ENCODE data around the gene FFAR1. TPM values are rescaled to one million over a fixed set of nuclear protein-coding genes. Genes with fewer than 3 reads are reported as not detected.

FFAR1 gene
- total and polyA plus RNA-seq, 2 donors (not counting 3 experiments of a cell fraction or from before 2014, with no cell fraction given) = not detected

DNA sequence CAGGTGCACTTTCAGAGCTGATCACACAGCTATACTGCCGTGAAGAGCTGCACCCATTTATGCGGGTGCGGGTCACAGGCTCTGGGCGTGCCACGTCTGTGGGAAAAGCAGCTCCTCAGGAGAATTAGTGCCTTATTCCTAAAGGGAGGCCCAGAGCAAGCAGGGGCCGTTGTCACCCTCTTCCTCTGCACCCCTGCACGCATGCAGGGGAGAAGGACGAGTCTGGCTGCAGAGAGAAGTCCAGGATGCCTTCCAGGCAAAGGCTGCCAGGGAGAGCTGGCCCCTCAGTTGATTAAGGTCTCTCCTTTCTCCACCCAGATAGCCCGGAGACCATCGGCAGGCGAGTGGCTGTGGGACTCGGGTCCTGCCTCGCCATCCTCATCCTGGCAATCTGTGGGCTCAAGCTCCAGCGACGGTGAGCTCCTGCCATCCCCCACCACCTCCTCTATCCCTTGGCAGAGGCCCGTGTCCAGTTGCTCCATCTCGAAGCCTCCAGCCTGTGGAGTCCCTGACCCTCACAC lies 3.1 kb upstream of the FFAR1 start:
- no peak for DNase-seq (ENCODE audit: low read depth, low spot score)
- CTCF ChIA-PET = interaction anchor here (1.1 kb wide), 1 partner anchor 8 kb away, joined by 5 read pairs; no protein-coding TSS in a partner anchor
- Histone ChIP-seq H4K20me1 (replicated peaks; ENCODE audit: control insufficient read depth, extremely low read depth, insufficient read depth, low read length) (no peaks in the 10 kb centered on the region), H3K9me1 (replicated peaks; ENCODE audit: control insufficient read depth, extremely low read depth, insufficient read depth, low read length) (no peaks in the 10 kb centered on the region), H3K4me1 (ENCODE audit: control insufficient read depth, extremely low read depth, insufficient read depth, low read length) (no peaks in the 10 kb centered on the region), H2AFZ (ENCODE audit: low read depth, low read length) (no peak overlapping the region), H3K9ac (replicated peaks; ENCODE audit: extremely low read depth, insufficient read depth, low read length) (no peak overlapping the region), H3K27ac (ENCODE audit: insufficient read depth, low read depth, low read length) (no peak overlapping the region), H3K9me3 (replicated peaks; ENCODE audit: control insufficient read depth, insufficient read depth, low read length) (no peaks in the 10 kb centered on the region), H3K4me2 (ENCODE audit: insufficient read depth, low read length) (no peak overlapping the region), H3K4me3 (replicated peaks in 1 of 3; ENCODE audit: insufficient read depth in 1 of 3, low read depth in 1 of 3, low read length in 3 of 3) (no peak overlapping the region), H3K79me2 (ENCODE audit: control insufficient read depth, insufficient read depth, low read length) (no peaks in the 10 kb centered on the region), H3K36me3 (ENCODE audit: control insufficient read depth in 2 of 2, extremely low read depth in 1 of 2, insufficient read depth in 2 of 2, low read length in 2 of 2) (no peaks in the 10 kb centered on the region), H3K27me3 (ENCODE audit: control insufficient read depth in 2 of 2, insufficient read depth in 2 of 2, low read length in 2 of 2) (no peaks in the 10 kb centered on the region)
- POLR2A ChIA-PET = no interaction called here
- intact Hi-C loops (cut with micrococcal nuclease) (no loop called here), dilution Hi-C loops (cut with MboI; ENCODE audit: extremely low pct_ligation_motif_present, low sequenced_read_pairs) (no loop called here)
- no peak for FAIRE-seq
- TF ChIP-seq EZH2 (IDR thresholded peaks at IDR 0.05; ENCODE audit: borderline replicate concordance, low read depth, low read length, severe bottlenecking) (no peak), POLR2A (IDR thresholded peaks at IDR 0.05; ENCODE audit: low read depth, low read length) (no peak), JUN (IDR thresholded peaks at IDR 0.05; ENCODE audit: borderline replicate concordance, insufficient read depth, insufficient read length, low read depth) (no peak), FOS (IDR thresholded peaks at IDR 0.05; ENCODE audit: borderline replicate concordance, insufficient read depth, low read length) (no peak), POLR2AphosphoS5 (IDR thresholded peaks at IDR 0.05; ENCODE audit: insufficient read depth, low read depth, low read length) (no peak), MYC (IDR thresholded peaks at IDR 0.05; ENCODE audit: low read depth, low read length) (no peak), GATA2 (IDR thresholded peaks at IDR 0.05; ENCODE audit: insufficient read depth, insufficient read length, low read depth, low read length) (no peak)
- TF ChIP-seq, protein P1, sequence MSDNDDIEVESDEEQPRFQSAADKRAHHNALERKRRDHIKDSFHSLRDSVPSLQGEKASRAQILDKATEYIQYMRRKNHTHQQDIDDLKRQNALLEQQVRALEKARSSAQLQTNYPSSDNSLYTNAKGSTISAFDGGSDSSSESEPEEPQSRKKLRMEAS (IDR thresholded peaks at IDR 0.05; ENCODE audit: insufficient read depth, insufficient read length) = no peak
- TF ChIP-seq, protein P2, sequence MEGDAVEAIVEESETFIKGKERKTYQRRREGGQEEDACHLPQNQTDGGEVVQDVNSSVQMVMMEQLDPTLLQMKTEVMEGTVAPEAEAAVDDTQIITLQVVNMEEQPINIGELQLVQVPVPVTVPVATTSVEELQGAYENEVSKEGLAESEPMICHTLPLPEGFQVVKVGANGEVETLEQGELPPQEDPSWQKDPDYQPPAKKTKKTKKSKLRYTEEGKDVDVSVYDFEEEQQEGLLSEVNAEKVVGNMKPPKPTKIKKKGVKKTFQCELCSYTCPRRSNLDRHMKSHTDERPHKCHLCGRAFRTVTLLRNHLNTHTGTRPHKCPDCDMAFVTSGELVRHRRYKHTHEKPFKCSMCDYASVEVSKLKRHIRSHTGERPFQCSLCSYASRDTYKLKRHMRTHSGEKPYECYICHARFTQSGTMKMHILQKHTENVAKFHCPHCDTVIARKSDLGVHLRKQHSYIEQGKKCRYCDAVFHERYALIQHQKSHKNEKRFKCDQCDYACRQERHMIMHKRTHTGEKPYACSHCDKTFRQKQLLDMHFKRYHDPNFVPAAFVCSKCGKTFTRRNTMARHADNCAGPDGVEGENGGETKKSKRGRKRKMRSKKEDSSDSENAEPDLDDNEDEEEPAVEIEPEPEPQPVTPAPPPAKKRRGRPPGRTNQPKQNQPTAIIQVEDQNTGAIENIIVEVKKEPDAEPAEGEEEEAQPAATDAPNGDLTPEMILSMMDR (IDR thresholded peaks at IDR 0.05; ENCODE audit: extremely low read depth in 1 of 2, insufficient read depth in 1 of 2, low read depth in 1 of 2, low read length in 2 of 2) = no peak
- no TSS peak for BruUV-seq (replicated peaks)
